Karpas-422 (cell line): ENCODE results near the gene TRERF1. TPM values are rescaled to one million over a fixed set of nuclear protein-coding genes. Genes with fewer than 3 reads are reported as not detected.
A peak's percentile ranks its signal among the peaks of the same experiment; 100 is the strongest.

ENCODE experiments used
- DNase-seq: peaks from one replicate; pipeline ENCODE4 v3.0.0-alpha.2; 2015
- H2AFZ ChIP-seq: fragments of 200-600 bp; sonication (generic); 2 replicates; pipeline ENCODE4 v1.6.1; 2014; ENCODE audit warnings: antibody characterized with exemption, low read length, mixed read lengths
- H3K27ac ChIP-seq: fragments of 200-600 bp; sonication (generic); 2 replicates; pipeline ENCODE4 v1.5.1; 2014; ENCODE audit warnings: mild to moderate bottlenecking, low read length, moderate library complexity
- H3K27me3 ChIP-seq: fragments of 200-600 bp; sonication (generic); 2 replicates; pipeline ENCODE4 v1.6.1; 2014; ENCODE audit warnings: low read length, mixed read lengths
- H3K36me3 ChIP-seq: fragments of 200-600 bp; sonication (generic); 2 replicates; pipeline ENCODE4 v1.6.1; 2014; ENCODE audit warnings: low read length, mixed read lengths; ENCODE audit not compliant: insufficient read depth
- H3K4me1 ChIP-seq: fragments of 200-600 bp; sonication (generic); 2 replicates; pipeline ENCODE4 v1.6.1; 2014; ENCODE audit warnings: mild to moderate bottlenecking, low read length, mixed read lengths
- H3K4me2 ChIP-seq: fragments of 200-600 bp; sonication (generic); 2 replicates; pipeline ENCODE4 v1.6.1; 2014; ENCODE audit warnings: low read length, low read depth, mild to moderate bottlenecking; ENCODE audit not compliant: poor library complexity, severe bottlenecking
- H3K4me3 ChIP-seq: fragments of 200-600 bp; sonication (generic); 2 replicates; pipeline ENCODE4 v1.5.1; 2014; ENCODE audit warnings: mild to moderate bottlenecking, antibody characterized with exemption, low read length, mixed read lengths
- H3K79me2 ChIP-seq: fragments of 200-600 bp; sonication (generic); 2 replicates; pipeline ENCODE4 v1.6.1; 2014; ENCODE audit warnings: mild to moderate bottlenecking, low read length, mixed read lengths
- H3K9ac ChIP-seq: fragments of 200-600 bp; sonication (generic); 2 replicates; pipeline ENCODE4 v1.6.0; 2014; ENCODE audit warnings: low read length
- H3K9me2 ChIP-seq: fragments of 200-600 bp; sonication (generic), shearing (Covaris generic); replicated peaks from 2 replicates; pipeline ENCODE4 v1.6.0; 2014; ENCODE audit warnings: mild to moderate bottlenecking, low read length, moderate library complexity; ENCODE audit not compliant: insufficient read depth
- H3K9me3 ChIP-seq: fragments of 300-700, 200-600 bp; sonication (generic); 2 replicates; pipeline ENCODE4 v1.6.1; 2014; ENCODE audit warnings: low read length, mixed read lengths
- H4K20me1 ChIP-seq: fragments of 200-600 bp; sonication (generic); 2 replicates; pipeline ENCODE4 v1.6.1; 2014; ENCODE audit warnings: mild to moderate bottlenecking, antibody characterized with exemption, low read length, low read depth; ENCODE audit not compliant: insufficient read depth
- total RNA-seq: library from RNA; depleted of rRNA; stranded (reverse); fragments of >200 nt; shearing (Covaris generic); gene quantifications from 2 replicates; pipeline ENCODE4 v1.2.3, GENCODE V29; 2014; ENCODE audit warnings: low replicate concordance

TRERF1 gene
- total RNA-seq, 1 experiment from 2014 or later: 32.7 TPM

DNA sequence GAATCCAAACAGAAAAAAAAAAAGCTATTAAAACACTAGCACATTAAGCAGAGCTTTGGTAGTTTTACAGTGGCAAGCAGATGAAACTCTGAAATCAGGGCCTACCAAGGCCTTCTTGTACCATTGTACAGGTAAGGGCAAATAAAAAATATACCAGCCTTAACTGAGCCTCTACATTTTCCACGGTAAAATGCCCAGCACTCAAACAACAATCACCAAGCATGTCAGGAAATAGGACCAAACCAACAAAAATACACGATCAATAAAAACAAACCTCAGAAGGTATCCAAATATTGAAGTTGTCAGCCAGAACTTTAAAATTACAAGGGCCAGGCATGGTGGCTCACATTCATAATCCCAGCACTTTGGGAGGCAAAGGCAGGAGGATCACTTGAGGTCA, 18.3 kb downstream of the TRERF1 start:
- Histone ChIP-seq H3K79me2 (peaks cover 97% of the 10 kb centered on the region), H2AFZ (no peak overlapping the region), H3K4me1 (peaks cover 26% of the 10 kb centered on the region), H3K27ac (no peak overlapping the region), H4K20me1 (peaks cover 10% of the 10 kb centered on the region; the same call in 1 of the 2 replicates), H3K4me2 (no peak overlapping the region), H3K36me3 (peaks cover 51% of the 10 kb centered on the region), H3K9me3 (no peaks in the 10 kb centered on the region), H3K27me3 (no peaks in the 10 kb centered on the region), H3K9ac (no peak overlapping the region), H3K9me2 (no peaks in the 10 kb centered on the region), H3K4me3 (no peak overlapping the region)
- DNase-seq: no peak

DNA sequence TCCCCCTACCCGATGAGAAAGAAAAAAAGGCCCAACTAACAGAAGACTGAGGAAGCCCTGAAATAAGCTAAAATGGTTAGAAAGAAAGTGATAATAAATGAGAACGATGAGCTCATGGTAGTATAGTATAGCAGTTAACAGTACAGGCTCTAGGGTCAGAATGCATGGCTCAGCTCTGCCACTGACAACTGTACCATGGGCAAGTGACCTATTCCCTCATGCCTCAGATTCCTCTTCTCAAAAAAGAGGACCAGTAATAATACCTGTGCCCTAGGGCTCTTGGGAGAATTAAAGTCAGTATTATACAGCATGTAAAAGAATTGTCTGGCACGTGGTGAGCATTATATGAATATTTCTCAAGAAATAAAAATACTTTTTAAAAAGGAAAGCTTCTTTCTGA, 19.8 kb downstream of the TRERF1 start:
- H3K4me1 ChIP-seq: peaks cover 33% of the 10 kb centered on the region
- H3K79me2 ChIP-seq: peaks cover 97% of the 10 kb centered on the region
- H3K9me2 ChIP-seq: no peaks in the 10 kb centered on the region

DNA sequence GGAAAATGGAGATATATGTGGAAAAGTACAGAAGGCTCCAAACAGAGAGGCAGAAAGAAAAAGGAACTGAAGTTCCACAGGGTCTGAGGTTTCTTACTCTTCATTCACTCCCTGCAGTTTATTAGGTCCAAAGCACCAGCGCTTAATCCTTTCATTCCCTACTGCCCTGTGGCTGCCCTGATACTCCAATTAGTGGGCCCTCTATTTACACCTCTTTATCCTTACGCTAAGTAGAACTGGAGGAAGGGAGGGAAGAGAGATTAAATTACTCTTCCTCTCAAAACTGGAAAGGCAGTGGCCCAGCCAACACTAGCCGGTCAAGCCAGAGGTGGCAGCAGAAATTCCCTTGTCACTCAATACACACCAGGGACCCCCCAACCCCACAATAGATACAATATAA, 20.4 kb downstream of the TRERF1 start:
- Histone ChIP-seq H3K4me1 (peaks cover 35% of the 10 kb centered on the region), H3K9me3 (no peaks in the 10 kb centered on the region), H4K20me1 (peaks cover 10% of the 10 kb centered on the region; the same call in 1 of the 2 replicates), H2AFZ (no peak overlapping the region), H3K9me2 (no peaks in the 10 kb centered on the region), H3K36me3 (peaks cover 43% of the 10 kb centered on the region), H3K4me2 (no peak overlapping the region), H3K27ac (no peak overlapping the region), H3K4me3 (no peak overlapping the region), H3K27me3 (no peaks in the 10 kb centered on the region), H3K9ac (no peak overlapping the region), H3K79me2 (peaks cover 98% of the 10 kb centered on the region)
- DNase-seq: no peak

More for the DNA sequence above, 19.8 kb downstream of the TRERF1 start:
- no peak overlapping the region for H3K27ac ChIP-seq
- no peaks in the 10 kb centered on the region for H3K27me3 ChIP-seq
- H3K9me3 ChIP-seq: no peaks in the 10 kb centered on the region
- H4K20me1 ChIP-seq: peaks cover 10% of the 10 kb centered on the region; the same call in 1 of the 2 replicates
- peaks cover 43% of the 10 kb centered on the region for H3K36me3 ChIP-seq
- no peak overlapping the region for H3K9ac ChIP-seq
- no peak for DNase-seq
- H2AFZ ChIP-seq: no peak overlapping the region
- no peak overlapping the region for H3K4me3 ChIP-seq
- H3K4me2 ChIP-seq: no peak overlapping the region

DNA sequence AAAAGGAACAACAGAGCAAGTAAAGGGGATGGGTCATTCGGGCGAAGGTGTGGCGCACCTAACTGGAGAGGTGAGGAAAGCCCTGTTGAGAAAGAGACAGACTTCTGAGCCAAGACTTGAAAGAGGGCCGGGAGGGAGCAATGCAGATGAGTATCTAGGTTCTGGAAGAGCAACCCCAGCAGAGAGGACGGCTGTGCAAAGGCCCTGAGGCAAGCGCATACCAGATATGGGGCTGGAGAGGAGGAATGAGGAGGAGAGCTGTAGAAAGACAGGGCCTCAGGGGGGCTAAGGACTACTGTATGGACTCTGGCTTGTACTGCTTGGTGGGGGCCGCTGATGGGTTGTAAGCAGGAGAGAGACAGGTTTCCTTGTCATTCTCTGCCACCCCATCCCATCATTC, 21.9 kb downstream of the TRERF1 start:
- no peak overlapping the region for H3K27ac ChIP-seq
- peaks cover 10% of the 10 kb centered on the region; the same call in 1 of the 2 replicates for H4K20me1 ChIP-seq
- no peak for DNase-seq
- no peak overlapping the region for H3K4me2 ChIP-seq
- no peaks in the 10 kb centered on the region for H3K9me3 ChIP-seq
- peaks cover 44% of the 10 kb centered on the region for H3K36me3 ChIP-seq
- H3K9me2 ChIP-seq: no peaks in the 10 kb centered on the region
- H3K27me3 ChIP-seq: no peaks in the 10 kb centered on the region
- peaks cover 95% of the 10 kb centered on the region for H3K79me2 ChIP-seq
- no peak overlapping the region for H2AFZ ChIP-seq
- peaks cover 39% of the 10 kb centered on the region for H3K4me1 ChIP-seq
- no peak overlapping the region for H3K4me3 ChIP-seq
- H3K9ac ChIP-seq: no peak overlapping the region

DNA sequence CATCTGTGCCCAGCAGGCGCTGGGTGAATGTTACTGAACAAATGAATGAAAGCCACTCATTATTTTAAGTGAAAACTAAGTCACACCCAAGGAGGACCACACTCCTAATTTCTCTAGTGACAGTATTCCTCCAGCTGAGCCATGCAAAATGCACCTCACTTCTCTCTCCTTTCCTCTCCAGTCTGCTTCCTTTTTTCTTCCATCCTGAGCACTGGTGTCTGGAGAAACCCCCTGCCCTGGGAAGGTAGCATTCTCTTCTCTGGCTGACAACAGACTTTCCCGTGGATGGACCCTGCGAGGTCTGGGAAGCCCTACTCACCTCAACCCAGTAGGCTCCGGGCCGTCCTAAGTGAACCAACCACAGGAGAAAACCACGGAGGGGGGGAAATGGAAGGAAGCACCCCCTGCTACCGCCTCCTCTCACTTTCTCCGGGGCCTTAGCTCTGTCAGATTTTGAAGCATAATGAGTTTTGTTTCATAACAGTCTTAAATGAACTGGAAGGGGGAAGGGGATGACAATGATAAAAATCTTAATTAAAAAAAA, 22.6 kb downstream of the TRERF1 start:
- H4K20me1 ChIP-seq: peaks cover 4% of the 10 kb centered on the region; the same call in 1 of the 2 replicates
- DNase-seq: no peak
- H3K4me1 ChIP-seq: peaks cover 39% of the 10 kb centered on the region
- peaks cover 95% of the 10 kb centered on the region for H3K79me2 ChIP-seq
- no peak overlapping the region for H3K4me3 ChIP-seq
- H3K9me2 ChIP-seq: no peaks in the 10 kb centered on the region
- H3K27ac ChIP-seq: no peak overlapping the region
- no peaks in the 10 kb centered on the region for H3K9me3 ChIP-seq
- H3K9ac ChIP-seq: peak overlapping the region; percentile 11; the same call in 1 of the 2 replicates
- H2AFZ ChIP-seq: no peak overlapping the region
- peaks cover 40% of the 10 kb centered on the region for H3K36me3 ChIP-seq
- no peak overlapping the region for H3K4me2 ChIP-seq
- no peaks in the 10 kb centered on the region for H3K27me3 ChIP-seq

DNA sequence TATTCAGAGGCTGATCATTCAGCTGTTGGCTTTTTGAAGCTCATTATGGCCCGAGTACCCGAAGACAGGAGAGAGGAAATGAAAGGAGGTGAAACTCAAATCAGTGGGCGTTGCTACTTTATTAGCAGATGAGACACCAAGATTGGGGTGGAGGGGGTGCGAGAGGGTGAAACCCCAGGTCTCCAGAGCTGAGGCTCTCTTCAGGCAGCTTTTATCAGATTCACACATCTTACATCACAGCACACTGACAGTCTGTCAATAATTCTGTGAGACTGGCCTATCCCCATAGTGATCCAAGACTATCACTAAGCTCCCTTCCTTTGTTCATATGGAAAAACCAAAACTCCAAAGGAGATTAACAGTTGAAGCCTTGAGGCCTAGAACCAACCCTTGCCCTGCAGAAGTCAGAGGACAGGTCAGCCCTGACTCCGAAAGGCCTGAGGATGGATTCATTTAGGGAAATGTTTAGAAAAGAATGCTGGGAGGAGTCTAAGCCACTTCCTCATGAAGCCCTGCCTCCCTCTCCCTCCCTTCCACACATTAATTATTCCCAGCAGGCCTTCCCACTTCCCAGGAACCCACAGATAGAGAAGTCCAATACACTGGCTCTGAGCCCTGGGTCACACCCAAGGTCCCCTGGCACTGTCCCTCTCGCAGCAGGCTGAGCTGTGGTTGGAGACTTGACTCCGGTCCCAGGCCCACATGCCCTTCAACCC, 23.2 kb downstream of the TRERF1 start:
- Histone ChIP-seq H3K36me3 (peaks cover 43% of the 10 kb centered on the region; the same call in 1 of the 2 replicates), H3K9me2 (no peaks in the 10 kb centered on the region), H3K4me2 (peak overlapping the region; percentile 31), H4K20me1 (no peaks in the 10 kb centered on the region), H3K27ac (peak overlapping the region; percentile 46), H3K79me2 (peaks cover 95% of the 10 kb centered on the region), H2AFZ (no peak overlapping the region), H3K4me3 (no peak overlapping the region), H3K27me3 (no peaks in the 10 kb centered on the region), H3K9me3 (no peaks in the 10 kb centered on the region), H3K4me1 (peaks cover 38% of the 10 kb centered on the region), H3K9ac (peak overlapping the region; percentile 18; the same call in 1 of the 2 replicates)
- DNase-seq: peak; percentile 57

DNA sequence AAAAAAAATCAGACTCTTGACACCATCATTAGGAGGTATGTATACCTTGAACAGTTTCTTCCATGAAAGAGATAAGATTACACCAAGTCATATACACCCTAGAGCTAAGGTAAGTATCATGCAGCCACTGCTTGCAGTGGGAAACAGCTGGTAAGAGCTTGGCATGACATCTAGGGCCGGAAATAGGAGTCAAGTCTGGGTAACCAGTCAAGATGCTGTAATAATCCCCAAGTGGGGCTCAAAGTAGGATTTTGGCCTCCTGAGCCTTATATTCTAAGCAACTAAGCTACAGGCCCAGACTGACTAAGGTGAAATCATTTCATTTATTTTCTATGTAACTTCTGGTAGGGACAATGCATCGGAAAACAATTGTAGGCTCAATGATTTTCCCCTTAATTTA, 23.9 kb downstream of the TRERF1 start:
- peaks cover 32% of the 10 kb centered on the region for H3K4me1 ChIP-seq
- H3K9me3 ChIP-seq: no peaks in the 10 kb centered on the region
- no peaks in the 10 kb centered on the region for H3K9me2 ChIP-seq
- no peaks in the 10 kb centered on the region for H4K20me1 ChIP-seq
- no peak overlapping the region for H3K4me2 ChIP-seq
- H3K36me3 ChIP-seq: peaks cover 42% of the 10 kb centered on the region
- no peaks in the 10 kb centered on the region for H3K27me3 ChIP-seq
- no peak overlapping the region for H3K4me3 ChIP-seq
- peaks cover 95% of the 10 kb centered on the region for H3K79me2 ChIP-seq
- DNase-seq: no peak
- no peak overlapping the region for H2AFZ ChIP-seq
- no peak overlapping the region for H3K9ac ChIP-seq
- peak overlapping the region; percentile 46 for H3K27ac ChIP-seq

DNA sequence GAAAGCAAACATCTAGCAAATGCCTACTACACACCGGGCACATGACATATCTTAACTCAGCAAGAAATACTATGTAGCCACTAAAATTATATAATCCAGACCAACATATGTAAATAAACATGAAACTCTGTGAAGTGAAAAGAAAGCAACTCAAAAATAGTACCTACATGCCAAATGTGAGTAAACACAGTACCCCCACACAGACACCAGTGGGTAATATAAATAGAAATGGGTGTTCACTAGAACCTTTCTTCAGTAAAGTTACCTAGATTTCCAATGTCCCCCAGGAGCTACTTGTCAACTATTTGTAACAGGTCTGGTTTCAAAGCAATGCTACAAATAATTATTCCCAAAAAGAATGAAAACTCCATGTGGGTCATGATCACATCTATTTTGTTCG, 25.5 kb downstream of the TRERF1 start:
- Histone ChIP-seq H3K4me2 (no peak overlapping the region), H3K9me2 (no peaks in the 10 kb centered on the region)
- DNase-seq: no peak

More for the DNA sequence above, 25.5 kb downstream of the TRERF1 start:
- Histone ChIP-seq H3K4me3 (no peak overlapping the region), H3K79me2 (peaks cover 94% of the 10 kb centered on the region), H3K9ac (no peak overlapping the region), H3K27me3 (no peaks in the 10 kb centered on the region), H2AFZ (no peak overlapping the region), H3K36me3 (peaks cover 30% of the 10 kb centered on the region), H4K20me1 (no peaks in the 10 kb centered on the region), H3K9me3 (no peaks in the 10 kb centered on the region), H3K4me1 (peaks cover 29% of the 10 kb centered on the region), H3K27ac (no peak overlapping the region)
